Mesendoderm (in vitro differentiated cells): ENCODE measurements around the gene SERF1B. TPM values are rescaled to one million over a fixed set of nuclear protein-coding genes. Genes with fewer than 3 reads are reported as not detected.
"Not testable (repeated sequence)": the region's sequence is repeated elsewhere in the genome, so short reads cannot be mapped to it uniquely, and the experiment has no call there.

Experiments used
- DNase-seq: peaks from one replicate; pipeline ENCODE4 v3.0.0; 2013
- H2AK5ac ChIP-seq: 2 replicates; pipeline ENCODE4 v1.6.1; 2013; ENCODE audit warnings: low read length, inconsistent platforms
- H2BK120ac ChIP-seq: 2 replicates; pipeline ENCODE4 v1.6.1; 2013; ENCODE audit warnings: low read depth, mild to moderate bottlenecking, low read length, moderate library complexity, mixed read lengths
- H2BK15ac ChIP-seq: replicated peaks from 2 replicates; pipeline ENCODE4 v1.6.1; 2013; ENCODE audit warnings: low read depth, mild to moderate bottlenecking, moderate library complexity
- H2BK5ac ChIP-seq: 2 replicates; pipeline ENCODE4 v1.6.1; 2013; ENCODE audit warnings: low read length, inconsistent platforms
- H3K18ac ChIP-seq: 2 replicates; pipeline ENCODE4 v1.6.1; 2013; ENCODE audit warnings: mild to moderate bottlenecking, low read length, mixed read lengths
- H3K23ac ChIP-seq: one replicate; pipeline ENCODE4 v1.6.1; 2013; ENCODE audit warnings: low read length
- H3K27ac ChIP-seq: 2 replicates; pipeline ENCODE4 v1.5.1; 2013; ENCODE audit warnings: low read depth, mild to moderate bottlenecking, inconsistent platforms, low read length, moderate library complexity
- H3K27me3 ChIP-seq: 2 replicates; pipeline ENCODE4 v1.6.1; 2013; ENCODE audit warnings: low read length, control low read depth, mild to moderate bottlenecking, inconsistent platforms; ENCODE audit not compliant: insufficient read depth, poor library complexity
- H3K36me3 ChIP-seq: 2 replicates; pipeline ENCODE4 v1.6.1; 2013; ENCODE audit warnings: low read length, inconsistent platforms; ENCODE audit not compliant: control insufficient read depth, insufficient read depth
- H3K4ac ChIP-seq: one replicate; pipeline ENCODE4 v1.6.1; 2013; ENCODE audit warnings: low read depth, mild to moderate bottlenecking, low read length, moderate library complexity
- H3K4me1 ChIP-seq: 2 replicates; pipeline ENCODE4 v1.6.1; 2013; ENCODE audit warnings: low read depth, low read length, inconsistent platforms; ENCODE audit not compliant: control insufficient read depth
- H3K4me2 ChIP-seq: 2 replicates; pipeline ENCODE4 v1.6.1; 2013; ENCODE audit warnings: low read length
- H3K4me3 ChIP-seq: 2 replicates; pipeline ENCODE4 v1.5.1; 2013; ENCODE audit warnings: mild to moderate bottlenecking, low read length
- H3K56ac ChIP-seq: one replicate; pipeline ENCODE4 v1.6.1; 2013; ENCODE audit warnings: low read length
- H3K79me1 ChIP-seq: 2 replicates; pipeline ENCODE4 v1.6.1; 2013; ENCODE audit warnings: low read length, inconsistent platforms
- H3K79me2 ChIP-seq: 2 replicates; pipeline ENCODE4 v1.6.1; 2013; ENCODE audit warnings: mild to moderate bottlenecking, low read length; ENCODE audit not compliant: control insufficient read depth, insufficient read depth
- H3K9ac ChIP-seq: 2 replicates; pipeline ENCODE4 v1.6.1; 2013; ENCODE audit warnings: low read length, inconsistent platforms
- H4K5ac ChIP-seq: one replicate; pipeline ENCODE4 v1.6.1; 2013; ENCODE audit warnings: low read length
- H4K8ac ChIP-seq: one replicate; pipeline ENCODE4 v1.6.1; 2013; ENCODE audit warnings: low read depth, mild to moderate bottlenecking, control low read depth, low read length, moderate library complexity
- WGBS: extraction: QIAGEN DNeasy Blood & Tissue Kit; methylation state at CpG from one replicate; pipeline ENCODE4 v1.1.7; 2013; ENCODE audit warnings: low lambda C conversion rate, missing lambda C conversion rate; ENCODE audit not compliant: insufficient coverage; ENCODE audit errors: extremely low coverage; 5-methylcytosine and 5-hydroxymethylcytosine counted together
- small RNA-seq: library from polyadenylated mRNA; stranded (forward); fragments of <200 nt; extraction: miRNeasy Mini kit (QIAGEN cat#:217004); gene quantifications from one replicate; pipeline ENCODE3, GENCODE V24; 2013; ENCODE audit not compliant: insufficient read depth

SERF1B gene

GRCh38 chr5:70091776-70092175 is 66.7 kb downstream of the SERF1B start:
- no CpG with 5 or more reads among the region's 7 CpGs for WGBS
- not testable (repeated sequence) for H3K23ac ChIP-seq

More at GRCh38 chr5:70091776-70092175, 66.7 kb downstream of the SERF1B start:
- H3K56ac ChIP-seq, H3K9ac ChIP-seq, H2AK5ac ChIP-seq, H3K18ac ChIP-seq, DNase-seq, H2BK120ac ChIP-seq, H2BK15ac ChIP-seq, H3K79me2 ChIP-seq, H3K4me2 ChIP-seq, H2BK5ac ChIP-seq, H4K8ac ChIP-seq, H3K36me3 ChIP-seq, H4K5ac ChIP-seq, H3K4ac ChIP-seq, H3K4me1 ChIP-seq, H3K27ac ChIP-seq, H3K4me3 ChIP-seq, H3K79me1 ChIP-seq, H3K27me3 ChIP-seq: not testable (repeated sequence)

Small RNA genes within 50 kb of the gene (small RNA-seq; reads per million reads assigned to genes)
- gene CDH12P2, result not detected
